GM18951 (cell line): ENCODE results near the gene PROM1.

ENCODE experiments used
- POLR2A ChIP-seq: IDR thresholded peaks from 4 replicates; pipeline ENCODE4 v1.6.1; 2011; ENCODE audit warnings: mild to moderate bottlenecking; ENCODE audit not compliant: insufficient read length, insufficient read depth; ENCODE audit errors: extremely low read depth
- in situ Hi-C: fragments of 300-500 bp; cut with MboI; formaldehyde crosslinking; loops from one replicate; pipeline ENCODE4 v1.12.0; 2022; ENCODE audit warnings: low sequenced_read_pairs, mixed read lengths, inconsistent platforms; ENCODE audit not compliant: unreplicated experiment

The PROM1 gene

GRCh38 chr4:16117164-16117563, 33.3 kb upstream of the PROM1 start:
- in situ Hi-C loops = no loop called here
- TF ChIP-seq POLR2A = no peak

- no peak for TF ChIP-seq POLR2A
- in situ Hi-C loops = no loop called here
These were observed 32.7 kb upstream of the PROM1 start for GRCh38 chr4:16116493-16116990.

DNA sequence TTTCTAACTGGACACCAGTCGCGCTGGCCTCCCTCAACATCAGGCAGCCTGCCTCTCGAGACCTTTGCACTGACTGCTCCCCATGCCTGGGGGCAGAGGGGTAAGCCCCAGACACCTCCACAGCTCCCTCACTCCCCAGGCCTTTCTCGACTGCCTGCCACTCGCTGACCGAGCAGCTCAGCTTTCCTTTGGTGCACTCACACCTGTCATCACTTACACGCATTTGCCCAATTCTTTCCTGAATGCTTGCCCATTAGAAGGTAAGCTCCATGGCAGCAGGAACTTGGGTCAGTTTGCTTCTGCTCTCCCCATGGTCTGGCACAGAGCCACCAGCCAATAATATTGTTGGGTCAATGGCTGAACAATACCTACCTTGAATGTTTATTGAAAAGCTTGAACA, 32.2 kb upstream of the PROM1 start:
- TF ChIP-seq POLR2A = no peak

GRCh38 chr4:16114546-16114945, 30.7 kb upstream of the PROM1 start:
- in situ Hi-C loops = no loop called here
- TF ChIP-seq POLR2A = no peak

More for the DNA sequence above, 32.2 kb upstream of the PROM1 start:
- in situ Hi-C loops = no loop called here

DNA sequence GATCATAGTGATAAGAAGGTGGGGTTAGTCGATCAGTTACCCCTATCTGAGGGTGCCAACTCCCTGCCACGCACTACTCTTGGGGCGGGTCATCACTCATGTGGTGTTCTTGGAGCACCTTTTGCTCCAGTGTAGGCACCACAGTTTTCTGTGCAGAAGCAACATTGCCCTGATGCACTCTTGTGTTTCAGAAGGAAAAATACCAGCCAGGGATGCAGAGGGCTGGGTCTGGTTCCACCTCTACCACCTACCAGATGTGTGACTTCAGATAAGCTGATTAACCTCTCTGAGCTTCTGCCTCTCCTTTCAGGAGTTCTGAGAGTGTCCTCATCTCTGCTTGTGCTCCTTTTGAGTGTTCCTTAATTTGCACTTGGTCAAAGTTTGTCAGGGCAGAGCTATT, 29.9 kb upstream of the PROM1 start:
- no peak for TF ChIP-seq POLR2A
- in situ Hi-C loops = no loop called here

- in situ Hi-C loops = no loop called here
- TF ChIP-seq POLR2A = no peak
These were observed 27.7 kb upstream of the PROM1 start for GRCh38 chr4:16111533-16111932.

DNA sequence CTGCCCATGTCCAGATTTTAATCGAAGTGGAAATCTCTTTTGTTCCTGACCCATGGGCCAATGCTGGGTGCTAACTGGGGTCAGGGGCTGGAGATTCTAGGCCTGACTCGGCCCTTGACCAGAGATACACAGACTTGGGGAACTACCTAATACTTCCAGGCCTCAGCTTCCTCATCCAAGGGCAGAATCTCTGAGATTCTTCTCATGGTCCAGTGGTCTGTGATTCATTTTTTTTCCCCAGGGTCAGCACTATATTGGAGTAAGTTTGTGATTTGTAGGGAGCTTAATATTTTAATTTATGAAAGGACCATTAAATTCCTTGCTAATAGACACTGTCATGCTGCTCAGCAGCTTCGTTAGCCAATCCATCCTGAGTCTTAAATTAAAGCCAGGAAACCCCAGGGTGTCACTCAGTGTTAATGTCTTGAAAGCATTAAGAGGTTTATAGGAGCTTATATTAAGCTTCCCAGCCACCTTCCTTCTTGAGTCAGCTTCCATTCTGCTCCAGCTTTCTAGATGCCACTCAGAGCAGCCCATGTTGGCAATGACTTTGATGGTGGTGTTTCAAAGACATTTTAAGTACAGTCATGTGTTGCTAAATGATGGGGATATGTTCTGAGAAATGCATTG, 27.0 kb upstream of the PROM1 start:
- in situ Hi-C loops = no loop called here

DNA sequence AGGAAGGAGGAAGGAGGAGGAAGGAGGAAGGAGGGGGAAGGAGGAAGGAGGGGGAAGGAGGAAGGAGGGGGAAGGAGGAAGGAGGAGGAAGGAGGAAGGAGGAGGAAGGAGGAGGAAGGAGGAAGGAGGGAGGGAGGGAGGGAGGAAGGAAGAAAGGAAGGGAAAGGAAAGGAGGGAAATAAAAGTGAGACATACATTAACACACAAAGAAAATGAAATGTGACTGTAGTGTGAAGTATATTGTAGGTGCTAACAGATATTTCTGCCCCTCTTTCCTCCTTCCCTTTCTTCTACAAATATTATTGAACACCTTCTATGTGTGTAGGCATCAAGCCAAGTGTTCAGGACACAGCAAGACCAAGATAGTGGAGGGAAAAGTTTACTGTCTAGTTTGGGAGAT, 26.4 kb upstream of the PROM1 start:
- in situ Hi-C loops = no loop called here
- TF ChIP-seq POLR2A = no peak

More for the DNA sequence above, 27.0 kb upstream of the PROM1 start:
- no peak for TF ChIP-seq POLR2A

DNA sequence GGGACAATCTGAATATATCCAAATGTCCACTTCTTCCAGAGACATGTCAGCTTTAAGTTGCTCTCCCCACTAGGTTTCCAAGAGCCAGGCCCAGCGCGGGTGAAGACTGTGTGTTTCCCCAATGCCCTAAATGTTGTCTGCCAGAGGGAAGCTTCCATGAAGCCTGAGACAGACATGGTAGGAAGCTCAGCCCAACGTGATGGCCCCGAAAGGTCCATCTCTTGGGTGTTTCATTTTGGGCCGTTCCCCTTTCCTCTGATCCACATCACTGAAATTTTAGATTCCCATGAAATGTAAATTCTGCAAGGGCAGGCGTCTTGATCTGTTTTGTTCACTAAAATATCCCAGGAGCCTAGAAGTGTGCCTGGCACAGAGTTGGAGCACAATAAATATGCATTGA, 25.4 kb upstream of the PROM1 start:
- in situ Hi-C loops = no loop called here

GRCh38 chr4:16106956-16107355, 23.1 kb upstream of the PROM1 start:
- TF ChIP-seq POLR2A = no peak
- in situ Hi-C loops = no loop called here

More for the DNA sequence above, 25.4 kb upstream of the PROM1 start:
- TF ChIP-seq POLR2A = no peak

DNA sequence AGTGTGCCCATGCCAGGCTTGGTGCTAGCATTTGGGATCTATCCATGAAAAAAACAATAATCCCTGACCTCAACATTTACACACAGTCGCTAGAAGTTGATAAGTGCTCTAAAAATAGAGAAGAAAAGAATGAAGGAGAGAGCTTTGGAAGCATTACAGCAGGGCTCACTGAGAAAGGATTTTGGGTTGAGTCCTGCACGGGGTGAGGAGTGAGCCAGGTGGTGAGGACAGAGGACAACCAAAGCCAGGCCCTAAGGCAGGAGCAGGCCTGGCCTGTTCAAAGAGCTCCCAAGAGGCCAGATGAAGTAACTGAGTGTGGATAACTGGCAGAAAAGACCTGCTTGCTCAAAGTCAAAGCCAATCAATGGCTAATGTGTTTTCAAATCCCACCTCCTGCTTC, 20.7 kb upstream of the PROM1 start:
- in situ Hi-C loops = no loop called here
- no peak for TF ChIP-seq POLR2A

DNA sequence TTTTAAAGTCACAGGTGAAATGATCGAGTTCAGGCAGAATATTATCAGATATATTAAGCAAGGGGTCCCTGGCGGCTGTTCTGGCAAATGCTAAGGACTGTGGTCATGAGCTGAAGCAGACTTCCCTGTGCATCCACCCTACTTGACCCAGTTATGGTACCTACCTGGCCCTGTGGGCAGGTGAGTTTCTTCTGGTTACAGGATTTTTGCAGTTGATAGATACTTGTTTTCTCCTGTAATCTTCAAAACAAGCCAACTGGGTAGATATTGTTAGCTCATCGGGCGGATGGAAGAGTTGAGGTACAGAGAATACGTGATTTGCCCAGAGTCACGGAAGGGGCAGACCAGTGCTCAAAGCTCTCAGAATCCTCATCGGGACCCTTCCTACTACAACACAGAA, 18.5 kb upstream of the PROM1 start:
- TF ChIP-seq POLR2A = no peak
- in situ Hi-C loops = no loop called here

DNA sequence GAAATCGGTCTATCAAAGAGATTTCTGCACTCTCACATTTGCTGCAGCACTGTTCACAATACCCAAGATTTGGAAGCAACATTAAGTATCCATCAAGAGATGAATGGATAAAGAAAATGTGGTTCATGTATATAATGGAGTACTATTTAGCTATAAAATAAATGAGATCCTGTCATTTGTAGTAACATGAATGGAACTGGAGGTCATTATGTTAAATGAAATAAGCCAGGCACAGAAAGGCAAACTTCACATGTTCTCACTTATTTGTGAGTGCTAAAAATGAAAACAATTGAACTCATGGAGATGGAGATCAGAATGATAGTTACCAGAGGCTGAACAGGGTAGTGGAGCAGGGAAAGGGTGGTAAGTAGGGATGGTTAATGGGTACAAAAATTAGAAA, 17.0 kb upstream of the PROM1 start:
- in situ Hi-C loops = no loop called here

GRCh38 chr4:16092682-16093319, 9.0 kb upstream of the PROM1 start:
- no peak for TF ChIP-seq POLR2A
- in situ Hi-C loops = no loop called here

More for the DNA sequence above, 17.0 kb upstream of the PROM1 start:
- no peak for TF ChIP-seq POLR2A

DNA sequence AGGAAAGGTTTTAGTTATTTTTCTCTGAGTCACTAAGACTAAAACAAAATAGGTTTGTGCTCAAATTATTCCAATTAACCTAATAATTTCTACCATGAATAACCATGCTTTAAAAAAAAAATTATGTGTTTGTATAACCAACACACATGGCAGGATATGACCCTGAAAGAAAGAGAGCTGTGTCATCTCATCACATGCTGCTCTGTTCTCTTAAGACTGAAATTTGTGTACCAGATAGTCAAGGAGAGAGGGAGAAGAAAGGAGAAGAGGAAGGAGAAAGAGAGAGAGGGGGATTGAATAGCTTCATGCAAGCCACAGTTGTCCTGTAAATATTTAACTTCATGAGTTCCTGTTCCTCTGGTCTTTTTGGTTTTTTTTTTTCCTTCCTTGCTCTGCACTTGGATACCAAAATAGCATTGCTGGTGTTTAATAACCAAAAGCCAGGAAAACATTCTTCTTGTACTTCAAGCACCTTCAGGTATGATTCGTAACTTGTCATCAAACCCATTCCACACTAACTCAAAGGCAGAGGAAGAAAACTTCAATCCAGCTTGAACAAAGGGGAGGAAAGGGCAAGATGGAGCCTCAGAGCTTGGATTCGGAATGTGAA, 6.4 kb upstream of the PROM1 start:
- TF ChIP-seq POLR2A = no peak
- in situ Hi-C loops = no loop called here
